K562 (cell line): ENCODE measurements around the gene SAMD11. TPM values are rescaled to one million over a fixed set of nuclear protein-coding genes. Genes with fewer than 3 reads are reported as not detected.

ENCODE experiments used
- ATAC-seq: fragments of 200-7000 bp; cut with Tn5 transposase; 3 replicates; pipeline ENCODE4 v1.9.1; 2020; ENCODE audit warnings: moderate library complexity
- BruUV-seq: library from RNA; stranded (reverse); fragments of 400-500 nt; replicated peaks from 2 replicates; lab custom pipeline; 2021; lab: Mats Ljungman, UMichigan
- CTCF ChIA-PET: fragments of 300-600 bp; formaldehyde crosslinking; extraction: SDS; loops from one replicate; lab custom pipeline; 2021; ENCODE audit warnings: low intra/inter-chr PET ratio; lab: Yijun Ruan, JAX
- POLR2A ChIA-PET: fragments of 300-600, 350-650 bp; sonication (Branson Sonifier 250); formaldehyde crosslinking; extraction: SDS; loops from one replicate; lab custom pipeline; 2021; ENCODE audit warnings: antibody characterized with exemption, inconsistent platforms; lab: Yijun Ruan, JAX
- DNase-seq, 4 experiments: peaks; one replicate each; pipeline versions ENCODE4 v3.0.0 to v3.0.0-alpha.2; 2011 to 2018; ENCODE audit warnings: low spot score in 3 of 4, mixed read lengths in 3 of 4; ENCODE audit errors: extremely low read depth in 1 of 4
- FAIRE-seq: peaks from 2 replicates; lab custom pipeline; 2011; peaks lifted over from hg19 to GRCh38; lab: Jason Lieb, UNC
- H2AFZ ChIP-seq: 2 replicates; pipeline ENCODE4 v1.6.0; 2011; ENCODE audit warnings: low read depth, low read length, control low read depth, inconsistent platforms
- H3K27ac ChIP-seq: fragments of 200-600 bp; 3 replicates; pipeline ENCODE4 v1.8.0; 2011; ENCODE audit warnings: low read depth, mild to moderate bottlenecking, control low read depth, inconsistent platforms, low read length, moderate library complexity, mixed read lengths; ENCODE audit errors: extremely low read depth
- H3K27me3 ChIP-seq, 2 experiments: fragments of 300-600 bp in 1 of 2; 2 replicates in 1 of 2; 3 replicates in 1 of 2; pipeline versions ENCODE4 v1.6.0 to v1.8.0; 2011; ENCODE audit warnings: inconsistent platforms in 2 of 2, low read length in 2 of 2, mild to moderate bottlenecking in 1 of 2, mixed read lengths in 1 of 2, moderate library complexity in 1 of 2; ENCODE audit not compliant: control insufficient read depth in 2 of 2, insufficient read depth in 2 of 2
- H3K36me3 ChIP-seq: fragments of 300-600 bp; 3 replicates; pipeline ENCODE4 v1.8.0; 2011; ENCODE audit warnings: mild to moderate bottlenecking, low read length, inconsistent platforms; ENCODE audit not compliant: control insufficient read depth, insufficient read depth
- H3K4me1 ChIP-seq, 2 experiments: fragments of 200-600 bp in 1 of 2; replicated peaks in 1 of 2; 2 replicates in 1 of 2; 3 replicates in 1 of 2; pipeline versions ENCODE4 v1.5.1 to v1.8.0; 2011; ENCODE audit warnings: inconsistent platforms in 2 of 2, low read length in 2 of 2, mild to moderate bottlenecking in 1 of 2, mixed read lengths in 1 of 2, moderate library complexity in 1 of 2; ENCODE audit not compliant: control insufficient read depth in 2 of 2, insufficient read depth in 2 of 2
- H3K4me2 ChIP-seq: 2 replicates; pipeline ENCODE4 v1.6.1; 2011; ENCODE audit warnings: low read length, control low read depth, inconsistent platforms, mixed read lengths; ENCODE audit not compliant: insufficient read depth
- H3K4me3 ChIP-seq: fragments of 200-600 bp; sonication (generic), shearing (Covaris generic); 2 replicates; pipeline ENCODE4 v1.5.1; 2016; ENCODE audit warnings: control low read depth, inconsistent platforms
- H3K79me2 ChIP-seq: fragments of 200-600 bp; 3 replicates; pipeline ENCODE4 v1.8.0; 2011; ENCODE audit warnings: low read length, inconsistent platforms; ENCODE audit not compliant: control insufficient read depth, insufficient read depth
- H3K9ac ChIP-seq, 2 experiments: 2 replicates each; pipeline versions ENCODE4 v1.6.0 to v1.6.1; 2011; ENCODE audit warnings: low read depth in 2 of 2, low read length in 2 of 2, control low read depth in 1 of 2, inconsistent platforms in 1 of 2, mild to moderate bottlenecking in 1 of 2, mixed read lengths in 1 of 2; ENCODE audit not compliant: insufficient read depth in 1 of 2
- H3K9me1 ChIP-seq: one replicate; pipeline ENCODE4 v1.6.0; 2011; ENCODE audit warnings: inconsistent platforms, mild to moderate bottlenecking, low read length, moderate library complexity; ENCODE audit not compliant: control insufficient read depth, insufficient read depth
- H3K9me3 ChIP-seq: replicated peaks from 2 replicates; pipeline ENCODE4 v1.5.1; 2011; ENCODE audit warnings: low read depth, low read length, inconsistent platforms; ENCODE audit not compliant: control insufficient read depth, insufficient read depth
- H4K20me1 ChIP-seq: replicated peaks from 2 replicates; pipeline ENCODE4 v1.6.1; 2011; ENCODE audit warnings: low read length, inconsistent platforms, mixed read lengths; ENCODE audit not compliant: control insufficient read depth, insufficient read depth
- LCOR ChIP-seq: sonication (generic); formaldehyde crosslinking; IDR thresholded peaks from 2 replicates; pipeline ENCODE4 v1.8.0; 2022; ENCODE audit warnings: mild to moderate bottlenecking, missing genetic modification reagents
- NFATC3 ChIP-seq: fragments of 450-650 bp; IDR thresholded peaks from 2 replicates; pipeline ENCODE4 v1.6.1; 2017; ENCODE audit warnings: mild to moderate bottlenecking
- NRF1 ChIP-seq, 2 experiments: fragments of 450-650 bp; IDR thresholded peaks in 1 of 2; conservative IDR thresholded peaks in 1 of 2; 2 replicates each; pipeline ENCODE4 v1.6.1; 2014; ENCODE audit warnings: mild to moderate bottlenecking in 2 of 2
- SAFB ChIP-seq: fragments of 200-400 bp; formaldehyde crosslinking; IDR thresholded peaks from 2 replicates; pipeline ENCODE4 v1.6.1; 2017; ENCODE audit warnings: low read depth, low read length, borderline replicate concordance
- WGBS: fragments of 100-300 bp; shearing (Covaris generic); methylation state at CpG from one replicate; pipeline ENCODE4 v1.1.6; 2016; ENCODE audit warnings: low coverage, mixed read lengths; ENCODE audit not compliant: insufficient coverage; ENCODE audit errors: missing lambda C conversion rate; 5-methylcytosine and 5-hydroxymethylcytosine counted together
- in situ Hi-C: fragments of 300-500 bp; cut with MboI; formaldehyde crosslinking; loops from 4 replicates; pipeline ENCODE4 v1.15.0; 2018; ENCODE audit warnings: inconsistent platforms, mixed read lengths
- intact Hi-C: fragments of 100-400 bp; cut with micrococcal nuclease; formaldehyde crosslinking; loops from 2 replicates; pipeline ENCODE4 v1.14.2; 2022
- polyA plus RNA-seq, 8 experiments: library from polyadenylated mRNA; depleted of rRNA in 4 of 8; stranded (reverse) in 5 of 8; unstranded in 3 of 8; fragments of >200 nt; fragmentation: Nextera tagmentation in 2 of 8; fragmentation: Illumina TruSeq in 1 of 8; extraction: Ambion mirVana in 2 of 8; extraction: Trizol in 1 of 8; gene quantifications; 2 replicates each; pipeline versions ENCODE4 v1.2.1 to v1.2.3, GENCODE V29; 2011 to 2014; ENCODE audit warnings: inconsistent platforms in 1 of 8, missing spikeins in 1 of 8
- total RNA-seq, 7 experiments: library from RNA; depleted of rRNA in 6 of 7; stranded (reverse); fragments of >200 nt in 6 of 7; fragmentation: Illumina TruSeq in 2 of 7; extraction: Trizol in 2 of 7; gene quantifications; 2 replicates each; pipeline versions ENCODE4 v1.2.1 to v1.2.3, GENCODE V29; 2011 to 2021; ENCODE audit warnings: low replicate concordance in 1 of 7
- TF ChIP-seq, protein P1 (sequence below): sonication (generic); formaldehyde crosslinking; IDR thresholded peaks from 2 replicates; pipeline ENCODE4 v1.9.0; 2022; ENCODE audit warnings: mild to moderate bottlenecking, missing genetic modification reagents

SAMD11 gene
- total and polyA plus RNA-seq, 9 of the 15 experiments (the other 6 are each of a cell fraction or from before 2014, with no cell fraction given) = 0.07 to 0.82 (median 0.11) TPM; not detected in 2

DNA sequence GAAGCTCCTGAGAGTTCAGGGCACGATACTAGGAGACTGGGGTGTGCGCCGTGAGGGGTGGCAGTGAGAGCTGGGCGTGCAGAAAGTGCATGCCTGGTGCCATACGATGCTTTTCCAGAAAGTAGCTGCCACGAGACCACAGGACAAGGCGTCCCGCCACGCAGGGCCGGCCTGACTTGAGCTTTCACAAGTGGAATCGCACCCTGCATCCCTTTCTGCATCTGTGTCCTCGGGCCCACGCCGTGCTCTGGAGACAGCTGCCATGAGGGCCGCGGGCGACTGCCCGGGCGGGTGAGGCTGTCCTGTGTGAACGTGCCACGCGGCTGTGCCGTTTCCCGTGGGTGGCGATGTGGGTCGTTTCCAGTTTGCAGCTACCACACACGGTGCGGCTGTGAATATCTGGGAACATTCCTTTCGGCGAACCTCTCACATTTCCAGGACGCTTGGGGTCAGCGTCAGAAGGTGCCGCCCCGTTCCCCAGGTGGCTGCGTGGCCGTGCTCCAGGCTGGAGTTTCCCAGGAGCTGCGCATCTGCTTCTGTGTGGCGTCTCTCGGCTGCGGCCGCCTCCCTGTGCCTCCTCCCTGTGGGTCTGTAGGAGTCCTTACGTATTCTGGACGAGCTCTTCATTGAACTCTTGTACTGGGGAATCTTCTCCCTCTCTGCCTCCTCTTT is 59.2 kb downstream of the SAMD11 start:
- Histone ChIP-seq H3K9ac (peak overlapping the region in 1 of 2 experiments; percentile 37; a peak in 1 of 4 replicates), H3K4me3 (no peak overlapping the region), H3K9me3 (no peaks in the 10 kb centered on the region), H3K9me1 (no peaks in the 10 kb centered on the region), H3K4me2 (no peak overlapping the region), H4K20me1 (peaks cover 13% of the 10 kb centered on the region), H3K27me3 (peaks cover 39 to 60% of the 10 kb centered on the region in 2 experiments; a peak in 4 of 5 replicates), H3K4me1 (peaks cover 0 to 61% of the 10 kb centered on the region in 2 experiments; a peak in 3 of 5 replicates), H3K36me3 (no peaks in the 10 kb centered on the region), H2AFZ (no peak overlapping the region), H3K79me2 (no peaks in the 10 kb centered on the region), H3K27ac (no peak overlapping the region)
- no peak for FAIRE-seq
- no peak for DNase-seq
- POLR2A ChIA-PET = interaction anchor here (0.6 to 1.7 kb wide), 7 partner anchors 12 to 351 kb away, joined by 3 to 8 read pairs (median 4); partner anchors contain the start of genes PLEKHN1 and TNFRSF18
- peak in 1 of 2 experiments; percentile 51; a peak in 3 of 4 replicates for TF ChIP-seq NRF1 (conservative IDR thresholded peaks at IDR 0.05 in 1 of 2, IDR thresholded peaks at IDR 0.05 in 1 of 2)
- no peak for TF ChIP-seq NFATC3
- TF ChIP-seq, protein P1, sequence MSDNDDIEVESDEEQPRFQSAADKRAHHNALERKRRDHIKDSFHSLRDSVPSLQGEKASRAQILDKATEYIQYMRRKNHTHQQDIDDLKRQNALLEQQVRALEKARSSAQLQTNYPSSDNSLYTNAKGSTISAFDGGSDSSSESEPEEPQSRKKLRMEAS (CRISPR knock-in tag) = 0 out of 2 replicates have a peak, but pooled peaks have one; percentile 14
- TF ChIP-seq SAFB = peak; percentile 40; the same call in 1 of the 2 replicates
- no peak for TF ChIP-seq LCOR (CRISPR knock-in tag)
- no peak for ATAC-seq
- intact Hi-C loops = loop anchor here (10.0 kb wide), 1 partner anchor 312 kb away; no protein-coding TSS in a partner anchor
- BruUV-seq = no TSS peak
- in situ Hi-C loops = loop anchor here (10.0 kb wide), 1 partner anchor 82 kb away; no protein-coding TSS in a partner anchor
- WGBS = 12% methylated on average over 43 of the region's 43 CpGs
- CTCF ChIA-PET = interaction anchor here (2.9 kb wide), 1 partner anchor 81 kb away, joined by 27 read pairs; no protein-coding TSS in a partner anchor
